H1 (cell line): Measurements from ENCODE around the gene LRP11. TPM values are rescaled to one million over a fixed set of nuclear protein-coding genes. Genes with fewer than 3 reads are reported as not detected.

Experiments
- BCL11A ChIP-seq, 2 experiments: IDR thresholded peaks; one replicate each; pipeline ENCODE4 v1.6.1; 2011; ENCODE audit warnings: low read depth in 2 of 2, low read length in 2 of 2, mild to moderate bottlenecking in 2 of 2
- CHD7 ChIP-seq: fragments of 300-600 bp; sonication (generic); IDR thresholded peaks from 2 replicates; pipeline ENCODE4 v1.7.1; 2012; ENCODE audit warnings: low read length, moderate library complexity, mild to moderate bottlenecking, inconsistent platforms; ENCODE audit not compliant: insufficient replicate concordance
- E2F6 ChIP-seq: IDR thresholded peaks from 2 replicates; pipeline ENCODE4 v1.6.1; 2012; ENCODE audit warnings: inconsistent platforms
- FOSL1 ChIP-seq: IDR thresholded peaks from 2 replicates; pipeline ENCODE4 v1.6.1; 2011; ENCODE audit warnings: mild to moderate bottlenecking, low read depth, low read length, moderate library complexity; ENCODE audit not compliant: insufficient read depth
- GTF2F1 ChIP-seq: IDR thresholded peaks from 2 replicates; pipeline ENCODE4 v1.6.1; 2012; ENCODE audit warnings: low read depth, low read length, improper control_type of control experiment, borderline replicate concordance
- PHF8 ChIP-seq: fragments of 200-600 bp; sonication (generic); conservative IDR thresholded peaks from 2 replicates; pipeline ENCODE4 v1.7.1; 2012; ENCODE audit warnings: low read depth, mild to moderate bottlenecking, inconsistent platforms, low read length, moderate library complexity
- SUZ12 ChIP-seq: fragments of 200-600 bp; sonication (generic); IDR thresholded peaks from 2 replicates; pipeline ENCODE4 v1.6.1; 2012; ENCODE audit warnings: mild to moderate bottlenecking, inconsistent platforms, low read length, moderate library complexity, mixed read lengths
- YY1 ChIP-seq: IDR thresholded peaks from 2 replicates; pipeline ENCODE4 v1.6.1; 2011; ENCODE audit warnings: low read depth, mild to moderate bottlenecking, low read length
- ZNF274 ChIP-seq: IDR thresholded peaks from 2 replicates; pipeline ENCODE4 v1.7.0; 2012; ENCODE audit warnings: low read length, borderline replicate concordance; ENCODE audit errors: extremely low read depth
- polyA plus RNA-seq, 7 experiments: library from polyadenylated mRNA; depleted of rRNA in 3 of 7; stranded (reverse) in 5 of 7; unstranded in 2 of 7; fragments of >200 nt in 5 of 7; fragments of 200-250 nt in 2 of 7; gene quantifications; 1 replicate in 5 of 7; 2 replicates in 1 of 7; 4 replicates in 1 of 7; pipeline versions ENCODE4 v1.2.1 to v1.2.3, GENCODE V29; 2011 to 2013; ENCODE audit warnings: missing spikeins in 2 of 7, mixed read lengths in 2 of 7
- total RNA-seq: library from RNA; stranded (reverse); fragmentation: NEBNext Ultra II Directional; extraction: Animal tissue kit (Norgen Biotek cat#: 25700); gene quantifications from 2 replicates; pipeline ENCODE4 v1.2.1, GENCODE V29; 2021

LRP11 gene
- total and polyA plus RNA-seq, 2 of the 8 experiments (the other 6 are each of a cell fraction or from before 2014, with no cell fraction given): 11.0 to 20.0 TPM

GRCh38 chr6:149863698-149864577, at the start of gene LRP11 (continued):
- no peak for TF ChIP-seq CHD7
- TF ChIP-seq PHF8: peak; percentile 77
- peak; percentile 32; the same call in 1 of the 2 replicates for TF ChIP-seq SUZ12
- TF ChIP-seq ZNF274: no peak
- no peak for TF ChIP-seq FOSL1
- no peak for TF ChIP-seq GTF2F1
- TF ChIP-seq YY1: peak; percentile 78; the same call in 1 of the 2 replicates
- no peak for TF ChIP-seq BCL11A (IDR thresholded peaks at IDR 0.05; ENCODE audit: low read depth in 2 of 2, low read length in 2 of 2)
- no peak for TF ChIP-seq E2F6
